ENCODE measurements around the gene SCEL. TPM values are rescaled to one million over a fixed set of nuclear protein-coding genes. Genes with fewer than 3 reads are reported as not detected.

Gene SCEL
- total and polyA plus RNA-seq, 12 donors = 0.07 to 0.11 TPM; not detected in 10

GRCh38 chr13:77537289-77537919 lies 1.9 kb downstream of the SCEL start:
- WGBS, 2 donors = 88 to 91% methylated on average over 7 of the region's 7 CpGs
- intact Hi-C loops (cut with DNase I) = no loop called here
- peaks cover 0 to 10% (median 0%) of the 10 kb centered on the region in 7 donors for H3K27me3 ChIP-seq

GRCh38 chr13:77543711-77544110 lies 8.2 kb downstream of the SCEL start:
- no peak overlapping the region for H3K27ac ChIP-seq
- no peak for TF ChIP-seq CTCF (IDR thresholded peaks at IDR 0.05)
- no peak overlapping the region for H3K4me3 ChIP-seq
- DNase-seq (no peak), ATAC-seq (no peak)
- WGBS, 2 donors = 81 to 87% methylated on average over 8 of the region's 8 CpGs
- no peaks in the 10 kb centered on the region for H3K9me3 ChIP-seq
- intact Hi-C loops (cut with DNase I) = no loop called here
- no peaks in the 10 kb centered on the region for H3K36me3 ChIP-seq
- H3K4me1 ChIP-seq = peaks cover 0 to 24% (median 13%) of the 10 kb centered on the region in 9 donors
- peaks cover 0 to 4% (median 0%) of the 10 kb centered on the region in 7 donors for H3K27me3 ChIP-seq

More at GRCh38 chr13:77537289-77537919, 1.9 kb downstream of the SCEL start:
- Histone ChIP-seq H3K27ac (no peak overlapping the region), H3K4me3 (no peak overlapping the region), H3K4me1 (no peaks in the 10 kb centered on the region), H3K36me3 (no peaks in the 10 kb centered on the region), H3K9me3 (no peaks in the 10 kb centered on the region)
- DNase-seq = no peak
- ATAC-seq = no peak
- TF ChIP-seq CTCF (IDR thresholded peaks at IDR 0.05) = no peak

- Histone ChIP-seq H3K4me1 (peaks cover 0 to 24% (median 13%) of the 10 kb centered on the region in 9 donors), H3K9me3 (no peaks in the 10 kb centered on the region), H3K27ac (no peak overlapping the region), H3K4me3 (no peak overlapping the region), H3K27me3 (peaks cover 0 to 2% (median 0%) of the 10 kb centered on the region in 7 donors), H3K36me3 (no peaks in the 10 kb centered on the region)
- intact Hi-C loops (cut with DNase I) = no loop called here
- DNase-seq (peak; percentile 57 to 84), ATAC-seq (peak; percentile 67 to 95 (median 88))
- 6 to 14% methylated on average over 1 of the region's 1 CpG for WGBS, 2 donors
- no peak for TF ChIP-seq CTCF (IDR thresholded peaks at IDR 0.05)
Measured at GRCh38 chr13:77544355-77544754, 8.8 kb downstream of the SCEL start.

GRCh38 chr13:77544758-77545338 lies 9.3 kb downstream of the SCEL start:
- no peaks in the 10 kb centered on the region for H3K9me3 ChIP-seq
- H3K27ac ChIP-seq = no peak overlapping the region
- no peaks in the 10 kb centered on the region for H3K36me3 ChIP-seq
- peaks cover 0 to 2% (median 0%) of the 10 kb centered on the region in 7 donors for H3K27me3 ChIP-seq
- DNase-seq = no peak
- no peak overlapping the region for H3K4me3 ChIP-seq
- no peak for TF ChIP-seq CTCF (IDR thresholded peaks at IDR 0.05)
- H3K4me1 ChIP-seq = peaks cover 0 to 24% (median 13%) of the 10 kb centered on the region in 9 donors
- no peak for ATAC-seq
- 46 to 61% methylated on average over 4 of the region's 4 CpGs for WGBS, 2 donors
- intact Hi-C loops (cut with DNase I) = no loop called here

Measured in heart right ventricle (tissue), 16 donors.